H1 (cell line): ENCODE measurements around the gene TRIM39. TPM values are rescaled to one million over a fixed set of nuclear protein-coding genes. Genes with fewer than 3 reads are reported as not detected.

Source experiments
- HDAC6 ChIP-seq: IDR thresholded peaks from one replicate; pipeline ENCODE4 v1.7.1; 2012; ENCODE audit warnings: low read depth, mild to moderate bottlenecking, inconsistent platforms, low read length, moderate library complexity
- JUND ChIP-seq: IDR thresholded peaks from 2 replicates; pipeline ENCODE4 v1.6.1; 2011; ENCODE audit warnings: mild to moderate bottlenecking, improper control_type of control experiment, low read length
- SIX5 ChIP-seq: IDR thresholded peaks from 2 replicates; pipeline ENCODE4 v1.6.1; 2011; ENCODE audit warnings: mild to moderate bottlenecking, low read depth, low read length
- SP4 ChIP-seq: IDR thresholded peaks from 2 replicates; pipeline ENCODE4 v1.6.1; 2012; ENCODE audit warnings: low read length, inconsistent platforms
- SRF ChIP-seq: IDR thresholded peaks from 2 replicates; pipeline ENCODE4 v1.6.1; 2011; ENCODE audit warnings: mild to moderate bottlenecking, low read depth, low read length, moderate library complexity
- TAF7 ChIP-seq: optimal IDR thresholded peaks from 2 replicates; pipeline ENCODE3; 2011; ENCODE audit warnings: low read depth, mild to moderate bottlenecking, inconsistent platforms, low read length, moderate library complexity, borderline replicate concordance
- USF2 ChIP-seq: IDR thresholded peaks from 2 replicates; pipeline ENCODE4 v1.6.1; 2011; ENCODE audit warnings: low read length, improper control_type of control experiment
- polyA plus RNA-seq, 7 experiments: library from polyadenylated mRNA; depleted of rRNA in 3 of 7; stranded (reverse) in 5 of 7; unstranded in 2 of 7; fragments of >200 nt in 5 of 7; fragments of 200-250 nt in 2 of 7; gene quantifications; 1 replicate in 5 of 7; 2 replicates in 1 of 7; 4 replicates in 1 of 7; pipeline versions ENCODE4 v1.2.1 to v1.2.3, GENCODE V29; 2011 to 2013; ENCODE audit warnings: missing spikeins in 2 of 7, mixed read lengths in 2 of 7
- total RNA-seq: library from RNA; stranded (reverse); fragmentation: NEBNext Ultra II Directional; extraction: Animal tissue kit (Norgen Biotek cat#: 25700); gene quantifications from 2 replicates; pipeline ENCODE4 v1.2.1, GENCODE V29; 2021

TRIM39 gene
- total and polyA plus RNA-seq, 2 of the 8 experiments (the other 6 are each of a cell fraction or from before 2014, with no cell fraction given): 7.3 to 26.1 TPM

- no peak for TF ChIP-seq SIX5
- no peak for TF ChIP-seq USF2
- no peak for TF ChIP-seq HDAC6
- TF ChIP-seq SRF: no peak
- no peak for TF ChIP-seq TAF7
- no peak for TF ChIP-seq JUND
- TF ChIP-seq SP4: no peak
Measured at GRCh38 chr6:30311101-30311500, 15.6 kb upstream of the TRIM39 start (continued).
